ENCODE results near the gene BLOC1S6. TPM values are rescaled to one million over a fixed set of nuclear protein-coding genes. Genes with fewer than 3 reads are reported as not detected.
A peak's percentile ranks its signal among the peaks of the same experiment; 100 is the strongest.

Gene BLOC1S6
- total RNA-seq, 2 donors from 2014 or later, result 37.7 to 46.6 TPM

GRCh38 chr15:45606841-45607240 lies 19.7 kb downstream of the BLOC1S6 start:
- H3K27ac ChIP-seq, result no peak overlapping the region
- H3K9me3 ChIP-seq, result no peaks in the 10 kb centered on the region
- peaks cover 16% of the 10 kb centered on the region for H3K36me3 ChIP-seq
- H3K4me1 ChIP-seq, result peaks cover 0 to 5% of the 10 kb centered on the region in 2 donors
- TF ChIP-seq, protein P1, sequence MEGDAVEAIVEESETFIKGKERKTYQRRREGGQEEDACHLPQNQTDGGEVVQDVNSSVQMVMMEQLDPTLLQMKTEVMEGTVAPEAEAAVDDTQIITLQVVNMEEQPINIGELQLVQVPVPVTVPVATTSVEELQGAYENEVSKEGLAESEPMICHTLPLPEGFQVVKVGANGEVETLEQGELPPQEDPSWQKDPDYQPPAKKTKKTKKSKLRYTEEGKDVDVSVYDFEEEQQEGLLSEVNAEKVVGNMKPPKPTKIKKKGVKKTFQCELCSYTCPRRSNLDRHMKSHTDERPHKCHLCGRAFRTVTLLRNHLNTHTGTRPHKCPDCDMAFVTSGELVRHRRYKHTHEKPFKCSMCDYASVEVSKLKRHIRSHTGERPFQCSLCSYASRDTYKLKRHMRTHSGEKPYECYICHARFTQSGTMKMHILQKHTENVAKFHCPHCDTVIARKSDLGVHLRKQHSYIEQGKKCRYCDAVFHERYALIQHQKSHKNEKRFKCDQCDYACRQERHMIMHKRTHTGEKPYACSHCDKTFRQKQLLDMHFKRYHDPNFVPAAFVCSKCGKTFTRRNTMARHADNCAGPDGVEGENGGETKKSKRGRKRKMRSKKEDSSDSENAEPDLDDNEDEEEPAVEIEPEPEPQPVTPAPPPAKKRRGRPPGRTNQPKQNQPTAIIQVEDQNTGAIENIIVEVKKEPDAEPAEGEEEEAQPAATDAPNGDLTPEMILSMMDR (IDR thresholded peaks at IDR 0.05), result no peak
- no peak for DNase-seq (ENCODE audit: low spot score)
- H3K27me3 ChIP-seq, result no peaks in the 10 kb centered on the region
- H3K4me3 ChIP-seq, result no peak overlapping the region

GRCh38 chr15:45611305-45611704 lies 24.1 kb downstream of the BLOC1S6 start:
- Histone ChIP-seq H3K4me1 (no peaks in the 10 kb centered on the region), H3K9me3 (no peaks in the 10 kb centered on the region), H3K4me3 (no peak overlapping the region), H3K36me3 (peaks cover 12% of the 10 kb centered on the region), H3K27me3 (no peaks in the 10 kb centered on the region), H3K27ac (no peak overlapping the region)
- TF ChIP-seq, protein P1 (IDR thresholded peaks at IDR 0.05), result peak in 1 of 2 donors; percentile 47
- no peak for DNase-seq (ENCODE audit: low spot score)

DNA sequence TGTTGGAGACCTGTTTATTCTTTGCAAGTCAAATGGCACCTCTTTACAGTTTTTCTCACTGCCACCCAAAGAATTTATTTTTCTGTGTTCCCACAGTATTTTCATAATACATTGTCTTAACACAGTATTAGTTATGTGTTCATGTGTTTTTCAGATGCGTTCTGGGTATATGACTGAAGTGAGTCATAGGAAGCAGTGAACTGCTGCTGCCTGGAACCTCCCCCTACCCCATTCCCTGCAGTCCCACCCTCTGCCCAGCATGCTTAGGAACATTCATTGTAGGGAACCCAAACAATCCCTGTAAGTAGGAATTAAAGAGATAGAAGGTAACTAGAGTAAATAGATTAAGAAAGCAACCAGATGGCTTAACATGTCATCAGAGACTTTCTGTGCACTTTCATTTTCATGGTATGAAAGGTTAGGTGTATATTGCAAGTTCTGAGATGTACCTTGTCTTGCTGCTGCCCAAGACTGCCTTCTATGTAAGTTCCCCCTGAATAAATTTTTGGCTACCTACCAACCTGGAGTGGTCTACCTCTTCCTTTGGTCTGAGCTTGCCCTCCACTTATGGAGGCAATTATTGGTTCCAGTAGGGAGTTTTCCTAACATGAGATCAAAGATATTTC lies 25.7 kb downstream of the BLOC1S6 start:
- H3K4me1 ChIP-seq, result no peaks in the 10 kb centered on the region
- no peak overlapping the region for H3K27ac ChIP-seq
- H3K9me3 ChIP-seq, result no peaks in the 10 kb centered on the region
- TF ChIP-seq, protein P1 (IDR thresholded peaks at IDR 0.05), result no peak
- DNase-seq (ENCODE audit: low spot score), result no peak
- peaks cover 12% of the 10 kb centered on the region for H3K36me3 ChIP-seq
- H3K27me3 ChIP-seq, result no peaks in the 10 kb centered on the region
- no peak overlapping the region for H3K4me3 ChIP-seq

GRCh38 chr15:45616901-45617323 lies 29.7 kb downstream of the BLOC1S6 start:
- TF ChIP-seq, protein P1 (IDR thresholded peaks at IDR 0.05), result no peak
- no peaks in the 10 kb centered on the region for H3K36me3 ChIP-seq
- no peaks in the 10 kb centered on the region for H3K4me1 ChIP-seq
- DNase-seq (ENCODE audit: low spot score), result no peak
- H3K9me3 ChIP-seq, result no peaks in the 10 kb centered on the region
- no peaks in the 10 kb centered on the region for H3K27me3 ChIP-seq
- no peak overlapping the region for H3K4me3 ChIP-seq
- H3K27ac ChIP-seq, result no peak overlapping the region

- TF ChIP-seq, protein P1 (IDR thresholded peaks at IDR 0.05), result no peak
- Histone ChIP-seq H3K4me3 (no peak overlapping the region), H3K36me3 (no peaks in the 10 kb centered on the region), H3K27me3 (no peaks in the 10 kb centered on the region), H3K27ac (no peak overlapping the region), H3K4me1 (no peaks in the 10 kb centered on the region), H3K9me3 (no peaks in the 10 kb centered on the region)
- DNase-seq (ENCODE audit: low spot score), result no peak
Observed at GRCh38 chr15:45618813-45619212, 31.6 kb downstream of the BLOC1S6 start.

DNA sequence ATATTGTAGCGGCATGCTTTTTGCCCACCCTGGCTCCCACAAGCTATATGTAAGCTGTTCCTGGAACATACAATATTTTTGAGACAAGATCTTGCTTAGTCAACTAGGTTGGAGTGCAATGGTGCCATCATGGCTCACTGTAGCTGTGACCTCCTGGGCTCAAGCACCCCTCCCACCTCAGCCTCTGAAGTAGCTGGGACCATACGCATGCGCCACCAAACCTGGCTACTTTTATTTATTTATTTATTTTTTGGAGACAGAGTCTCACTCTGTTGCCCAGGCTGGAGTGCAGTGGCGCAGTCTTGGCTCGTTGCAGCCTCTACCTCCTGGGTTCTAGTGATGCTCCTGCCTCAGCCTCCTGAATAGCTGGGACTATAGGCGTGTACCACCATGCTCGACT lies 41.0 kb downstream of the BLOC1S6 start:
- TF ChIP-seq, protein P1 (IDR thresholded peaks at IDR 0.05), result no peak

More for the DNA sequence above, 41.0 kb downstream of the BLOC1S6 start:
- Histone ChIP-seq H3K36me3 (no peaks in the 10 kb centered on the region), H3K27ac (no peak overlapping the region), H3K4me1 (no peaks in the 10 kb centered on the region), H3K4me3 (no peak overlapping the region), H3K27me3 (no peaks in the 10 kb centered on the region), H3K9me3 (peaks cover 0 to 28% of the 10 kb centered on the region in 2 donors)
- no peak for DNase-seq (ENCODE audit: low spot score)
